GM19324 (cell line): Measurements from ENCODE around the gene OXSM.
A peak's percentile ranks its signal among the peaks of the same experiment; 100 is the strongest.

Experiments
- ATAC-seq: cut with Tn5 transposase; IDR thresholded peaks from one replicate; pipeline ENCODE4 v1.9.1; 2021; ENCODE audit warnings: mild to moderate bottlenecking, moderate library complexity; ENCODE audit not compliant: unreplicated experiment, low FRiP score

Gene OXSM

GRCh38 chr3:25801786-25802185, 11.9 kb downstream of the OXSM start:
- no peak for ATAC-seq

DNA sequence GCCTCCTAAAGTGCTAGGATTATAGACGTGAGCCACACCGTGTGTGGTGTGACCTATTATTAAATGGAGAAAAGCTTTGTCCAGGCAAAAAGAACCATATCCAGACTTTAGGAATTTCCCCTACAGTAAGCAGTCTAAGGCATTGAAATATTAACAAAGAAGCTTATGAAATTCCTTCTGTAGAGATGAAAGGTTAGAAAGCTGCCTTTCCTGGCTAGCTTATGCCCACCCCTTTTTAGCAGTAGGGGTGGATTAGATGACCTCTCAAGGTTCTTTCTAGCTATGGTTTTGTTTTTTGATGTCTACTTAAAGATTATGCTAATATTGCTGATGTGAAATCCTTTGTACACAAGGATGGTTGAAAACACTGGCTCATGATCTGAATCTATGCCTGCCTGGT, 13.9 kb downstream of the OXSM start:
- ATAC-seq = no peak

DNA sequence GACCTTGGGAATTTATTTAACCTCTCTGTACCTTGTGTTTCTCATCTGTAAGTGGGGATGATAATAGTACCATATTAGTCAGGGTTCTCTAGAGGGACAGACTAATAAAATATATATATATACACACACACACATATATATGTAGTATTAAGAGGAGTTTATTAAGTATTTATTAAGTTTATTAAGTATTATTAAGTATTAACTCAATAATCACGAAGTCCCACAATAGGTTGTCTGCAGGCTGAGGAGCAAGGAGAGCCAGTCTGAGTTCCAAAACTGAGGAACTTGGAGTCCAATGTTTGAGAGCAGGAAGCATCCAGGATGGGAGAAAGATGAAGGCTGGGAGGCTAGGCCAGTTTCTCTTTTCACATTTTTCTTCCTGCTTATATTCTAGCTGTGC, 14.8 kb downstream of the OXSM start:
- ATAC-seq = no peak

GRCh38 chr3:25812644-25813043, 22.8 kb downstream of the OXSM start:
- ATAC-seq = no peak

DNA sequence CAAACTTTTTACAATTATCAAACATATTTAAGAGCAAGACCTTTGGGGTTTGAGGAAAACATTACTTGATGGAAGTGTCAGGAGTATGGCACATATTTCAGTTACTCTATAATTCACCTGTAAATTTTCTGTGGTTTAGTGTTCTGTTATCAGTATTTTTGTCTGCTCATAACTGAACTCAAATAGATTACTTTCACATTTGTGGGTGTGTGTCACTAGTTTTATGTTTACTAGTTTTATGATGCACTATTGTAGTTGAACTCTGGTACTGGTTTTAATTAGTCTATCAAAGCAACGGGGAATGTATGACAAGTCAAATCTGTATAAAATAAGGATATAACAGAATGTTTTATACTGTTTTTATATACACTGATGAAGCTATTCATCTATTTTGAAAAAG, 27.2 kb downstream of the OXSM start:
- no peak for ATAC-seq

DNA sequence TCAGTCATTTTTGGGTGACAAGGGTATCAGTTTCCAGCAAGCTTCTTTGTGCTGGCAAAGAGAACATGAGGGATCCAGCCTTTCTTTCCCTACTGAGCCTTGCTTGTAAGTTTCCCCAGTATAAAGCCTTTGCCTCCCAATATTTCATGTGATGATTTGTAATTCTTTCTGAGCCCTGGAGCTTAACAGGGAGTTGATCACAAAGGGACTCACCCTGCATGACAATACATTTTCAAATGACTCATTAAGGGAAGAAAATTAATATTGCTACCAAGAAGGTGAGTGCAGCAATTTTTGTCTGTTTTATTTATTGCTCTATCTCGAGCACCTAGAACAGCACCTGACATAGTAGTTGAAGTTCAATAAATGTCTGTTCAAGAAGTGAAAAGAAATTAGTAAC, 27.7 kb downstream of the OXSM start:
- ATAC-seq = no peak

DNA sequence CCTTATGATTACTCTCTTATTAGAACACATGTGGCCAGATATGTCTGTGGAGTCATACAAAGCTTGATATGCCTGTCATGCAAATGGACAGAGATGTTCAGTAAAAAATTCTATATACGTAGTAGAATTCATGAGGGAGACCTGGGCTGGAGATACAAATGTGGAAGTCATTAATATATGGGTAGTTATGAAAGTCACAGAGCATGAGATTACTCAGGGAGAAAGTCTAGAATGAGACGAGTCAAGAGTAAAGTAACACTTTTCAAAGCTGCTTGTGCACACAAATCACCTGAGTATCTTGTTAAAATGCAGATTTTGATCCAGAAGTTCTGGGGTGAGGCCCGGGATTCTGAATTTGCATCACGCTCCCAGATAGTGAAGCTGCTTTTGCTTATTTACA, 28.4 kb downstream of the OXSM start:
- ATAC-seq = no peak

- ATAC-seq = no peak
Measured at GRCh38 chr3:25820366-25820765, 30.5 kb downstream of the OXSM start.

DNA sequence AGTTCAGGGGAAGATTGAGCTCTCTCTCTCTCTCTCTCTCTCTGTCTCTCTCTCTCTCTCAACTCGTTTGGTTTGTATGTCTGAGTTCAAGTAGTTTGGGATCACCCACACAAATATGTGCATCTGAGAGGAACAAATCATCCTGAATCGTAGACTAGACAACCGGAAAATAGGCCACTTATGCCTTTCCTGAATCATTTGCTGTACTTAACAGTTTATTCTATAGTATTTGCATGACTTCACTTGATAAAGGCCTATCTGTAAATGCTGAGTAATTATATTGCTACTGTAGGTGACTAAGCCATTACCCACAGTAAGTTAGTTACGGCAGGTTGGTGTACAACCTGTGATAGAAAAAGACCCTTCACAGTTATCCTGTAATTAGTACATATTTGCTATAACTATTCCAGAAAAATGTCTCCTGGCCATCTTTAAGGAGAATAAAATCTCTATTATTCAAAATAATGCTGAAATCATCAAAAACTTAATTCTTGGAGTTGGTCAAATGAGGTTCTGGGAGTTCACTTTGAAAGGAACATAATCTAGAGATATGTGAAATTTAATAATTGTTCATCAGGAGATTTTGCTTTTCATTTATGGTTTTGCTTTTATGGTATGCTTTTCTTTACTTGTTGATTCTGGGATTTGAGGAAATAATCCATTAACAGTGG, 31.1 kb downstream of the OXSM start:
- ATAC-seq = no peak

GRCh38 chr3:25821746-25822573, 32.1 kb downstream of the OXSM start:
- ATAC-seq = no peak

- ATAC-seq = no peak
Measured at GRCh38 chr3:25823314-25823713, 33.4 kb downstream of the OXSM start.

- no peak for ATAC-seq
Measured at GRCh38 chr3:25826510-25826909, 36.6 kb downstream of the OXSM start.

GRCh38 chr3:25830373-25831280, 40.7 kb downstream of the OXSM start:
- ATAC-seq = no peak

DNA sequence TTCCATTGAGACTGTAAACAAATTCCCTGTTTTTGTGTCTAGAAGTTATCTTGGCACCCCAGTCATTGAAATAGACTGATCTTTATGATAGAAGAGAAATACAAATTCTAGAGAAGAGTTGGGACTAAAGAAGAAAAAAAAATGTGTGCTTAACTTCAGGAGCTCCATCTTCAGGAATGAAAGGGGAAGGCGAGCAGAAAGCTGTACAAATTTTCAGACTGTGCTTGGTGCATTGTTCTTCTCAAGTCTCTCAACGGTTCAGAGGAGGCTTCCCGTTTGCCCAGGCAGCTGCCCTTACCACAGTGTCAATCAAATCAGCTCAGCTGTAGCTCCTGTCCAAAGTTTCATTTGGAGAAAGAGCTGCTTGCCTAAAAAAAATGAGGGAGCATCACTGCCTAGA, 41.7 kb downstream of the OXSM start:
- no peak for ATAC-seq

DNA sequence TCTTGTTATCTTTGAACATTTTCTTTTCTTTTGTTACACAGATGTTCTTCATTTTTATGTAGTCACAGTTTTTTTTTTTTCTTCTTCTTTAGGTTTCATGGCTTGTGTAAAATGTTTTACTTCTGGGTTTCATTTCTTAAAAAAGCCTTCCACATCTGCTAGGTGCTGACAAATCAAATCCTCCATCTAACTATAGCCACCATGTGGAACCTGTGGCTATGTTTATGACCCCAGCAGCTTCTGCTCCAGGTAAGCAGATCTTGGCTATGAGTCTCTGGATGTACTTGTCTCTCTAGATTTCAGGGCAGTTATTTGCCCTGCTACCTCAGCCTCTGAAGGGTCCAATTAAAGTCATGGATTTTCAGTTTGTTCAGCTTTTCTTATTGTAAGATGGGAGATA, 44.5 kb downstream of the OXSM start:
- ATAC-seq = peak; percentile 80

- no peak for ATAC-seq
Measured at GRCh38 chr3:25836579-25836978, 46.7 kb downstream of the OXSM start.

DNA sequence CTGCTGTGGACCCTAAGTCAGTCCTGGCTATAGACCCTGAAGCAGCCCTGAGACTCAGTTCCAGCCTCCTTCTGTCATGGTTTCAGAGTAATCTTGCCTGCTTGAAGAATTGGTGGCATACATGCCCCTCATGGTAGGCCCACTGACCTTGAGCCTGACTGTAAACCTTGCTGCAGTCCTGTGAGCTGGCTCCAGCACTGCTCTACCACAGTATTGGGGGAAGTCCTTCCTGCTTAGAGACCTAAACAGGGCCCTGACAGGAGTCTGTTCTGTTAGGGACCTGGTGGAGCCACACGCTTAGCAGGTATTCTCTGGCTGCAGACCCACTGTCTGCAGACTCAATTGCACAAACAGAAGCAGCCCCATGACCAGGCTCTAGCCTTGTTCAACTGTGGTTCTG, 47.1 kb downstream of the OXSM start:
- ATAC-seq = no peak

- no peak for ATAC-seq
Measured at GRCh38 chr3:25840099-25840498, 50.2 kb downstream of the OXSM start.

DNA sequence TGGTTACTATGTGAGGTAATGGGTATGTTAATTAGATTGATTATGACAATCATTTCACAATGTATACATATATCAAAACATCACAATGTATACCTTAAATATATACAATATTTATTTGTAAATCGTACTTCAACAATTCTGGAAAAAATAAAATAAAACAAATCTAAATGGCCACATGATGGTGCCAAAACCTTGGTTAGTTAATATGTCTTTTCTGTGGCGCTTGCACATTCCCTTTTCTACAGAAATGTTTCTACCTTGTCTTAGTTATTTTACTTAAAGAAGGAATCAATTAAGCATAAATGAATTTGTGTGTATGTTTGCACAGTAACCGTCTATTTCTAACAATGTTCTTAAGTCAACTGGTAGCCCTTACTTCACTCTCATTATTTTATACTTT, 53.4 kb downstream of the OXSM start:
- no peak for ATAC-seq
